HG03039 (cell line): ENCODE results near the gene DCTN5.

Experiments
- ATAC-seq: cut with Tn5 transposase; IDR thresholded peaks from one replicate; pipeline ENCODE4 v1.9.1; 2021; ENCODE audit warnings: mild to moderate bottlenecking, moderate library complexity; ENCODE audit not compliant: unreplicated experiment

The DCTN5 gene

DNA sequence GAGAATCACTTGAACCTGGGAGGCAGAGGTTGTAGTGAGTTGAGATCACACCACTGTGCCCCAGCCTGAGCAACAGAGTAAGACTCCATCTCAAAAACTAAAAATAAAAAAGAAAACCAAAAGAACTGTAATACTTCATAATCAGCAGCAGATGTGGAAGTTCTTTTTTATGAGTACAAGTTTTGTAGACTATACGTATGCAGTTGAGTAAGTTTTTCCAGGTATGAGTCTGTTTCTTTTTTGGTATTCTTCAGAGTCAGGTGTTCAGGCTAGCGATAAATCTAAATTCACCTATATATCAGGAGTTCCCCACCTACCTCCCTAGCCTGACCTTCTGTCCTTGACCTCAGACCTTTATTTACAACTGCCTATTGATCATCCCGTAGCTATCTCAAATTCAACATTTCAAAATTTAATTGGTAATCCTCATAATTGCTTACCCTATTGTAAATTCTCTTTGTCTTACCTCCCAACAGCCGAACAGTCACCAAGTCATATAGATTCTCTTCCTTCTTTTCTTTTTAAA lies 10.7 kb downstream of the DCTN5 start:
- ATAC-seq = no peak

DNA sequence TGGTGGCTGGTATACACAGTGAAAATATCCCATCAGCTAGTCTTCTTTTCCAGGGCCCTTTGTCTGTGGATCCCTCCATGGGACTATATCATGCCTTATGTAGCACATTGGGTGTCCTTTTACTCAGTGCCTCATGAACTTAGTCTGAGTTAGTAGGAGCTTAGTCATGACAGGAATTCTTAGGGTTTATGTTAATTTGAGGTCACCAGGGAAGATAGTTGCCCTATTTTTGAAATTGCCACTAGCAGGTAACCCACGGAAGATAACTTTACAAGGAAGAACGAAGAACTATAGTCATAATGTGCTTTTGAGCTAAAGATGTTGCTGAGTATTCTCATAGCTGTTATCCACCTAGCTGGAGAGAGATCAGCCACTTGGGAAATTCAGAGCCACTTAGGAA lies 22.7 kb downstream of the DCTN5 start:
- ATAC-seq = no peak

DNA sequence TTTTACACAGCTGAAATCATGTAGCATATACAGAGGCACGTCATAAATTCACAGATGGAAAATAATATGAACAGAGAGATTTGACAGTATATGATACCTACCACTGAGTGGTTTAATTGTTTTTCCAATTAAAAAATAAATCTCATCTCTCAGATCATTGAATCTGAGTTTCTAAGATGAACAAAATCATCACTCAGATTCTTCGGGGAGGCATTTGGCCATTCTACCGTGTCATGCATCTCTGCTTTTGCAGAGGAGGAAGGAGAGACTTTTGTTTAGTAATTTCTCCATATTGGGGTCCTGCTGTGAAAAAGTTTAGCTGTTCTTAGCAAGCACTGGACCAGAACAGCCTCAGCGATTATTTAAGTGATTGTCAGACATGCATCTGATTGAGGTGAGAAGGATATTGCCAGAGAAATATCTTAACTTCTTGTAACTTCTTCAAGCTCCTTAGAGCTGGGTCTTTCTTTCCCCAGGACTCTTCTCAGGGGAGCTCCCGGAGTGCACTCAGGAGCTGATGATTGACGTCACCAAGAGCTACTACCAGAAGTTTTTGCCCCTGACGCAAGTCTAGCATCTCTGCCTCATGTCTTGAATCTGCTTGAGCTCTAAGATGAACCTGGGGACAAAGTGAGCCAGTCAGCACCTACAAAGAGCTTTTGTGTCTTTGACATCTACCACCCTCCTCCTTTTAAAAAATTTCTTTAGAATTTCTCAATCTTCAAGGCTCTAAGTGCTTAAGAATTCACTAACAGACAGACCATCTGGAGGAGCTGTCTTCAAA lies 25.5 kb downstream of the DCTN5 start:
- ATAC-seq = no peak

GRCh38 chr16:23667355-23667659 lies 26.0 kb downstream of the DCTN5 start:
- no peak for ATAC-seq

DNA sequence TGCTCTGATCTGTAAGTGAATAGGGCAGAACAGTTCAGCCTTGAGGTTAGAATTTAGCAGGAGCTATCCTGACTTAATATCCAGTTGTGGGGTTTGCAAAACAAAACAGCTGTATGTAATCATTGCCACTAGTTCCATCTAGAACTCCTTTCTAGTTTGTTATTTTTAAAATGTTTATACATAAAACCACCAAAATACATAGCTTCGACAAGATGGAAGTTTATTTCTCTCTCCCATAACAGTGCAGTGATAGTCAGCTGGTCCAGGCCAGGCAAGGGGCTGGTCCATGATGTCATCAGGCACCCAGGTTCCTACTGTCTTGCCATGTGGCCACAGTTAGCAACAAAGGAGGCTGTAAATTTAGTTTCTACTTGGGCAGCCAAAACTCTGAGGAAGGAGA lies 27.0 kb downstream of the DCTN5 start:
- no peak for ATAC-seq

- no peak for ATAC-seq
Measured at GRCh38 chr16:23668873-23669272, 27.6 kb downstream of the DCTN5 start.

DNA sequence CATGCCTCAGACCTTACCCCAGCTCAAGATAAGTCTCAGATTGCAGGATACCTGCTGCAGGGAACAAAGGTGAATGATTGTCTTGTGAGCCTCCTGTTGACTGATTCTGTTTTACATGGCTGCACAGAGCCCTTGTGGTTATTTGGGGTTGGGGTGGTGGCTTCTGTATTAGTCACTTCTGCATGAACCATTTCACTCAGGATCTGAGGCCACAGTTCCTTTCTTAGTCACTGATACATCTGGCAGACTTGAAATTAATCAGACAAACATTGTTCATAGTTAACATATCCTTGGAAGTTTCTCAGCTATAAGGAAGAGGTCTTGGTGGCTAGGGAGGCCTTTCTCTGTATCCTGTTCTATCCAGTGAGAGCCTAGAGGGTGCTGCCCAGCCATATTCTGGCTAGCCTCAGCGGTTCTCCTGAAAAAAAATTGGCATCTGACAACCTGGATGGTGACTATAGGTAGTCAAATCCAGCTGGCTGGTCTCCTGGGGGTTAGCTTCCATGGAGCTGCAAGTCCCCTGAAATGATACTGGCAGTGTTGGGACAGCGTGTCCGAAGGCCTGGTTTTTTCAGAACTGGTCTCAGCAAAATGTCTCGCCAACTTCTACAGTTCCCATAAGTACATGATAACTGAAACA lies 29.0 kb downstream of the DCTN5 start:
- ATAC-seq = peak; percentile 91

DNA sequence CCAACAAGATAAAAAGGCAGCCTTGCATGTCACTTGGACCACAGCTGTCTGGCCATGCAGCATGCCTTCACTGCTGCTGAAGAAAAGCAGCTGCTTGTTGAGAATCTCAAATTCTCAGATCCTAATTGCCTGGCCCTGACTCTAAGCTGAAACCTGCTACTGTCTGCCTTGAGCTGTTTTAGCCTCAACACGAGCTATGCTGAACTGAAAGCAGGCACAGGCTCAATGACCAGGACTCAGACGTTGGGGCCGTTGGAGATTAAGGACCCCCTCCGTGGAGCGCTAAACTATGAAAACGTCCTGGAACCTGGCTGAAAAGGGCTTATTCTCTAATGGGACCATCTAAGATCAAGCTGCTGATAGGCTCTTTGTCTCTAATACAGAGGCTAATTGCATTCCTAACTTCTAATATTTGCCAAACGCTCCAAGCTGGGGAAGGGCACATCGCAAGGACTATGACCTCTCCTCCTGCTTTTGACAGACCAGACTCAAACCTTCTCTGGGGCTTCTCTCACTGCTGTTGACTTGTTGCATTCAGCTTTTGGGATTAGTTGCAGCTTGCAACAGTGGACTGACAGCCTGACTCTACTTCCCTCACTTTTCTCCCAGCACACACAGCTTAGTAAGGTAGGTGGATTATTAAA lies 32.8 kb downstream of the DCTN5 start:
- no peak for ATAC-seq

GRCh38 chr16:23676924-23677480 lies 35.7 kb downstream of the DCTN5 start:
- ATAC-seq = no peak

DNA sequence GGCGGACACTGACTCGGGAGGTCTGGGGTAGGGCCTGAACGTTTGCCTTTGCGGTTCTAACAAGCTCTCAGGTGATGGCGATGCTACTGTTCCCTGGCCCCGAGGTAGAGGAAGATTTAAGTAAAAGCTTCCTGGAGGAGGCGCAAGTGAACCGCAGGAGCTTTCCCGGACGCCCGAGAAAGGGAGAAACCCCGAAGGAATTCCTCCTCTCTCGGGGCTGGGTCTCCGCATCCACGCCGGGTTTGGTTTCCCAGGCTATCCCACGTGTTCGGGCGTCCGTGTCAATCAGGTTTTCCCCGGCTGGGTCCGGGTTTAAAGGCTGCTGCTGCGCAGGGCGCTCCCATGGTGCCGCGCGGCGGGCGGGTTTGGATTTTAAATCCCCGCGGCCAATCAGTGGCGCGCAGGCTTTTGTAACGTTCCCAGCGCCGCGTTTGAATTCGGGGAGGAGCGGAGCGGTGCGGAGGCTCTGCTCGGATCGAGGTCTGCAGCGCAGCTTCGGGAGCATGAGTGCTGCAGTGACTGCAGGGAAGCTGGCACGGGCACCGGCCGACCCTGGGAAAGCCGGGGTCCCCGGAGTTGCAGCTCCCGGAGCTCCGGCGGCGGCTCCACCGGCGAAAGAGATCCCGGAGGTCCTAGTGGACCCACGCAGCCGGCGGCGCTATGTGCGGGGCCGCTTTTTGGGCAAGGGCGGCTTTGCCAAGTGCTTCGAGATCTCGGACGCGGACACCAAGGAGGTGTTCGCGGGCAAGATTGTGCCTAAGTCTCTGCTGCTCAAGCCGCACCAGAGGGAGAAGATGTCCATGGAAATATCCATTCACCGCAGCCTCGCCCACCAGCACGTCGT lies 37.4 kb downstream of the DCTN5 start, which contains the start of gene PLK1:
Gene PLK1 (plus strand): TSS at position 460 of the 844 bp plus-strand sequence. CDS start 44 bp downstream, at position 504.
- peak; percentile 70 for ATAC-seq

- ATAC-seq = no peak
Measured at GRCh38 chr16:23679274-23679985, 38.2 kb downstream of the DCTN5 start.

DNA sequence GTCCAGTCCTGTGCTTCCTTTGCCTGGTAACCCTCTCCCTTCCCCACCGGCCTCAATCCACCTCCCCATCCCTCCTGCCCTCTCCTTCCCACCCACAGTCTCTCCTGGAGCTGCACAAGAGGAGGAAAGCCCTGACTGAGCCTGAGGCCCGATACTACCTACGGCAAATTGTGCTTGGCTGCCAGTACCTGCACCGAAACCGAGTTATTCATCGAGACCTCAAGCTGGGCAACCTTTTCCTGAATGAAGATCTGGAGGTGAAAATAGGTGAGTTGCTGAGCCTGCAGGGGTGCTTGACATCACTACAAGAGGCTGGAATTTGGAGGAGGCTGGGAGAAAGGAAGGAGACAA lies 38.7 kb downstream of the DCTN5 start:
- ATAC-seq = no peak

- no peak for ATAC-seq
Measured at GRCh38 chr16:23682181-23682580, 40.9 kb downstream of the DCTN5 start.

DNA sequence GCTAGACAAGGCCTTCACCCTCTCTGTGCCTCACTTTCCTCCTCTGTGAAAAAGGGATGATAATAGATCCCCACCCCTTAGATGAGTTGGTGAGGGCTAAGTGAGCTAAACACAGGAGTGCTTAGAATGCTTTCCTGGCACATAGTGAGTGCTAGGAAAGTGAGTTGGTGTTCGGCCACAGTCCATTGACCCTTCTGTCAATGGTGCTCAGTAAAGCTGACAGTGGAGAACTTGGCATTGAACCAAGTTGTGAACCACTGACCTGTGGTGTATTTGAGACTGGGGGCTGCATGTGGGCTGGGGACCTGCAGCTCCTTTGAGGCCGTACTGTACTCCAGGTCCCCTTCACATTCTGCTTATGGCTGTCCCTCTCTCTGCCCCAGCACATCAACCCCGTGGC lies 42.2 kb downstream of the DCTN5 start:
- ATAC-seq = no peak

- no peak for ATAC-seq
Measured at GRCh38 chr16:23687034-23687808, 46.0 kb downstream of the DCTN5 start.

- no peak for ATAC-seq
Measured at GRCh38 chr16:23689442-23690187, 48.3 kb downstream of the DCTN5 start.

DNA sequence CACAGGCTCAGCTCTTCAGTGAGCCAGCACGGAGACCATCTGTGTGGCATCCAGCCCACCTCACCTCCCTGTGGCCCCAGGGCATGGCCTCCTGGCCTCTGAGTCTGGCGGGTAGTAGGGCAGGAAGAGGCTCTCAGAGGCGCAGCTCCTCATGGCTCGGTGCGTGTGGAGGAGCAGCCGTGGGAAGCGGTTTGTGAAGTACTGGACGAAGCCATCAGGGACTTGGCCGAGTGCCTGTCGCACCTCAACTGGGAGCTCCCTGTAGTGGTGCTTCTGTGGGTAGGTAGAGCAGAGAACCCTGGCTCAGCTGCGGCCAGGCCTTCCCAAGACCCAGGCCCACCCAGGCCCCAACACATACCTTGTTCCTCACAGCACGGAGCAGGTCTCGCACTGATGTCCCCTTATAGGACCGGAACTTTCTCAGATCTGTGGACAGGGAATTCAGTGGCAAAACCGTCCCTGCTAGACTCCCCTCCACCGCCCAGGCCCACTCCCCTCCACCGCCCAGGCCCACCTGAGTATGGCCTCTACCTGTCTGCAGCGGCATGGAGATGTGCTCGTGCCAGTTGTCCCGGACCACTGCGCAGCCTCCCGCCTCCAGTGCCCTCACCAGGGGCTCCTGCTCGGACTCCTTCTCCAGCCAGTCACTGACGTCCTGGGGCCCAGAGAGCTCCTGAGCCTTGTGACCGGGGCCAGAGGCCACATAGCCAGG lies 49.7 kb downstream of the DCTN5 start:
- no peak for ATAC-seq
